Measurements from ENCODE around the gene PARD3B.

DNA sequence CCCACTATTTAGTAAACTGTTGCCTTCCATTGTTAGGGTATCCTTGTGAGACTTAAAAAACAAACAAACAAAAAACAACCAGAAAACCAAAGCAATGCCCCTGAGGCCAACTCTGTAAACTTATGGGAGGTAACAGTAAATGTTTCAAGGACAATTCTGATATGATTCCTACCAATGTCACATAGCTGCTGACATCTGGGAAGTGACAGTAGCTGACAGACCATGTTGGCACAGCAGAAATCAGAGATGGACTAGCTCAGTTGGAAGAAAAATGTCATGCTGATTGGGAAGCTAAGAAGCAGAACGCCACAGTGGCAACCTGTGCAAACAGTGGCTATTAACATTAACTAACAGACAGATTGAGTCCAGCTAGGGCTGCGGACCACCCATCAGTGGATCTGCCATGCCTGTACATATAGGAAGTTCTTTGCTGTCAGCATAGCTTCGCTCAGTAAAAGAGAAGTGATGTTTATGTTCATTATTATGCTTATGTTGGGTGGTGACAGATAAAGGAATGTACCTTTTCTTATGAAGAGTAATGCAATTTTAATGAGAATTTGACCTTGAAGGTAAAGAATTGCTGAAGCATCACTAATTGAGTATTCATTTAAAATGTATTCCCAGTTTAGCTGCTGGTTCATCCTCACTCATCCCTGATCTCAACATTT, 180.6 kb downstream of the PARD3B start:
- TF ChIP-seq NFIC (IDR thresholded peaks at IDR 0.05; ENCODE audit: low read depth, low read length) (no peak), HDGF (IDR thresholded peaks at IDR 0.05) (no peak), BRCA1 (IDR thresholded peaks at IDR 0.05; ENCODE audit: low read depth, low read length) (no peak)
